SK-N-SH (cell line): ENCODE data around the gene FBXL7. TPM values are rescaled to one million over a fixed set of nuclear protein-coding genes. Genes with fewer than 3 reads are reported as not detected.

ENCODE experiments used
- CTCF ChIA-PET: fragments of 300-600, 350-600 bp; formaldehyde crosslinking; extraction: SDS; loops from one replicate; lab custom pipeline; 2021; lab: Yijun Ruan, JAX
- POLR2A ChIA-PET: fragments of 350-600 bp; sonication (Branson Sonifier 250); formaldehyde crosslinking; extraction: SDS; loops from one replicate; lab custom pipeline; 2020; ENCODE audit warnings: antibody characterized with exemption, inconsistent platforms; lab: Yijun Ruan, JAX
- DNase-seq: peaks from one replicate; pipeline ENCODE4 v3.0.0; 2012
- H2AFZ ChIP-seq: fragments of 200-600 bp; sonication (generic); 2 replicates; pipeline ENCODE4 v1.8.1; 2016; ENCODE audit warnings: antibody characterized with exemption, mild to moderate bottlenecking, low read depth
- H3F3A ChIP-seq: fragments of 200-600 bp; sonication (generic); replicated peaks from 2 replicates; pipeline ENCODE3; 2016; ENCODE audit warnings: antibody characterized with exemption, mild to moderate bottlenecking; ENCODE audit not compliant: insufficient read depth
- H3K27ac ChIP-seq, 2 experiments: fragments of 200-500 bp in 1 of 2; fragments of 200-600 bp in 1 of 2; sonication (Bioruptor generic) in 1 of 2; sonication (generic), shearing (Covaris generic) in 1 of 2; 2 replicates each; pipeline versions ENCODE4 v1.5.1 to v1.6.1; 2014 to 2016; ENCODE audit warnings: low read depth in 2 of 2, inconsistent platforms in 1 of 2, low read length in 1 of 2, mild to moderate bottlenecking in 1 of 2, mixed read lengths in 1 of 2
- H3K27me3 ChIP-seq: fragments of 200-600 bp; sonication (generic), shearing (Covaris generic); 2 replicates; pipeline ENCODE4 v1.6.1; 2016; ENCODE audit warnings: mixed run types; ENCODE audit not compliant: insufficient read depth
- H3K36me3 ChIP-seq, 2 experiments: fragments of 200-500 bp in 1 of 2; fragments of 200-600 bp in 1 of 2; sonication (Bioruptor generic) in 1 of 2; sonication (generic) in 1 of 2; replicated peaks in 1 of 2; 2 replicates each; pipeline versions ENCODE3 to v1.5.1; 2014 to 2016; ENCODE audit warnings: low read length in 1 of 2, mild to moderate bottlenecking in 1 of 2; ENCODE audit not compliant: insufficient read depth in 2 of 2, control insufficient read depth in 1 of 2
- H3K4me1 ChIP-seq, 2 experiments: fragments of 200-500 bp in 1 of 2; fragments of 200-600 bp in 1 of 2; sonication (Bioruptor generic) in 1 of 2; sonication (generic), shearing (Covaris generic) in 1 of 2; 2 replicates each; pipeline versions ENCODE4 v1.5.1 to v1.6.1; 2014 to 2016; ENCODE audit warnings: low read depth in 1 of 2, low read length in 1 of 2, mixed run types in 1 of 2; ENCODE audit not compliant: insufficient read depth in 2 of 2, control insufficient read depth in 1 of 2
- H3K4me2 ChIP-seq: fragments of 200-600 bp; sonication (generic), shearing (Covaris generic); 2 replicates; pipeline ENCODE4 v1.6.1; 2017; ENCODE audit warnings: mixed run types
- H3K4me3 ChIP-seq, 2 experiments: fragments of 200-500 bp in 1 of 2; fragments of 200-600 bp in 1 of 2; sonication (Bioruptor generic) in 1 of 2; sonication (generic), shearing (Covaris generic) in 1 of 2; 2 replicates each; pipeline versions ENCODE4 v1.5.1 to v1.8.1; 2014 to 2016; ENCODE audit warnings: low read depth in 2 of 2, inconsistent platforms in 1 of 2, low read length in 1 of 2, mild to moderate bottlenecking in 1 of 2, mixed read lengths in 1 of 2, moderate library complexity in 1 of 2
- H3K79me2 ChIP-seq: fragments of 200-600 bp; sonication (generic); 2 replicates; pipeline ENCODE4 v1.8.1; 2017; ENCODE audit warnings: mild to moderate bottlenecking; ENCODE audit not compliant: insufficient read depth
- H3K9ac ChIP-seq: fragments of 200-600 bp; sonication (generic); 2 replicates; pipeline ENCODE4 v1.6.1; 2017; ENCODE audit warnings: mixed run types
- H3K9me2 ChIP-seq: fragments of 200-600 bp; sonication (generic); 2 replicates; pipeline ENCODE4 v1.6.1; 2017; ENCODE audit warnings: mixed run types
- H3K9me3 ChIP-seq: fragments of 200-600 bp; sonication (generic); 2 replicates; pipeline ENCODE4 v1.6.1; 2017; ENCODE audit warnings: mixed run types, mild to moderate bottlenecking, moderate library complexity
- H4K20me1 ChIP-seq: fragments of 200-600 bp; sonication (generic); 2 replicates; pipeline ENCODE4 v1.6.1; 2017; ENCODE audit warnings: mild to moderate bottlenecking, mixed run types; ENCODE audit not compliant: insufficient read depth
- CHD2 ChIP-seq: fragments of 150-350 bp; IDR thresholded peaks from 2 replicates; pipeline ENCODE4 v1.6.1; 2018; ENCODE audit warnings: low read length; ENCODE audit not compliant: partially characterized antibody
- FOSL2 ChIP-seq: IDR thresholded peaks from 2 replicates; pipeline ENCODE4 v1.4.0; 2012; ENCODE audit warnings: low read depth, mild to moderate bottlenecking, moderate library complexity, borderline replicate concordance
- FOXJ3 ChIP-seq: sonication (generic); formaldehyde crosslinking; IDR thresholded peaks from 2 replicates; pipeline ENCODE4 v1.5.1; 2020; ENCODE audit warnings: mild to moderate bottlenecking, missing genetic modification reagents
- FOXM1 ChIP-seq: IDR thresholded peaks from 2 replicates; pipeline ENCODE4 v1.4.0; 2012; ENCODE audit warnings: low read depth, mild to moderate bottlenecking
- GABPA ChIP-seq: IDR thresholded peaks from 2 replicates; pipeline ENCODE4 v1.4.0; 2012; ENCODE audit warnings: low read depth, mild to moderate bottlenecking
- MEF2A ChIP-seq: IDR thresholded peaks from 2 replicates; pipeline ENCODE4 v1.4.0; 2012; ENCODE audit warnings: low read depth, borderline replicate concordance
- NFIC ChIP-seq: IDR thresholded peaks from 2 replicates; pipeline ENCODE4 v1.4.0; 2012; ENCODE audit warnings: borderline replicate concordance
- NRF1 ChIP-seq: IDR thresholded peaks from 2 replicates; pipeline ENCODE4 v1.6.1; 2012; ENCODE audit warnings: low read depth, mild to moderate bottlenecking, low read length
- POLR2AphosphoS5 ChIP-seq: IDR thresholded peaks from 2 replicates; pipeline ENCODE4 v1.6.1; 2012; ENCODE audit warnings: low read depth, low read length
- RFX5 ChIP-seq: IDR thresholded peaks from 2 replicates; pipeline ENCODE4 v1.6.1; 2012; ENCODE audit warnings: mild to moderate bottlenecking, improper control_type of control experiment, low read length
- TAF1 ChIP-seq: IDR thresholded peaks from 2 replicates; pipeline ENCODE4 v1.6.1; 2012; ENCODE audit warnings: low read depth, mild to moderate bottlenecking, low read length, moderate library complexity, borderline replicate concordance
- YY1 ChIP-seq: IDR thresholded peaks from 2 replicates; pipeline ENCODE4 v1.4.0; 2012; ENCODE audit warnings: low read depth, mild to moderate bottlenecking
- WGBS: methylation state at CpG from one replicate; pipeline ENCODE4 v1.1.6; 2017; ENCODE audit warnings: low lambda C conversion rate; 5-methylcytosine and 5-hydroxymethylcytosine counted together
- polyA plus RNA-seq, 3 experiments: library from polyadenylated mRNA; depleted of rRNA; stranded (reverse); fragments of >200 nt; gene quantifications; 2 replicates each; pipeline ENCODE4 v1.2.3, GENCODE V29; 2012
- TF ChIP-seq, protein P1 (sequence below): fragments of 150-350 bp; IDR thresholded peaks from 2 replicates; pipeline ENCODE4 v1.6.1; 2017; ENCODE audit warnings: antibody characterized with exemption, low read length, low read depth, borderline replicate concordance

The FBXL7 gene
- polyA plus RNA-seq, 1 of the 3 experiments (the other 2 are of a cell fraction) = 7.0 TPM

DNA sequence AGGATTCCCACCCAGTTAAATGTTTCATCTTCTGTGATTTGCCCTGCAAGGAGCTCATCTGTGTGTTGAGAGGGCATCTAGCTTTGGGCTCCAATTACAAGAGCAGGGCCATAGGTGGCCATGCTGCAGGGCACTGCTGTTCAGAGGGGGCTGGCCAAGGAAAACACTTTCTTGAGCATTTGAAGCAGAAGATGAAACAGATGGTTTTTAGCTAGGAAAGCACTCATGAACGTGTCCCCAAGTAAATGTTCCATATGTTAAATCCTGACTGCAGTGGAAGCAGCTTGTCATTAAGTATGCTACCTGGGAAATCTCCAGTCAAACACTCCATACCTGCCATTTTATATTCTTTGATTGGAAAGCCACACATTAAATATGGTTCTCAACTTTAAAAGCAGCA, 176.6 kb downstream of the FBXL7 start (continued):
- TF ChIP-seq MEF2A = no peak
- no peak for TF ChIP-seq POLR2AphosphoS5
- no peak for TF ChIP-seq NRF1
- no peak for TF ChIP-seq FOXM1
- TF ChIP-seq YY1 = no peak
- no peak for TF ChIP-seq TAF1
- TF ChIP-seq, all 33 proteins: peak for 0

DNA sequence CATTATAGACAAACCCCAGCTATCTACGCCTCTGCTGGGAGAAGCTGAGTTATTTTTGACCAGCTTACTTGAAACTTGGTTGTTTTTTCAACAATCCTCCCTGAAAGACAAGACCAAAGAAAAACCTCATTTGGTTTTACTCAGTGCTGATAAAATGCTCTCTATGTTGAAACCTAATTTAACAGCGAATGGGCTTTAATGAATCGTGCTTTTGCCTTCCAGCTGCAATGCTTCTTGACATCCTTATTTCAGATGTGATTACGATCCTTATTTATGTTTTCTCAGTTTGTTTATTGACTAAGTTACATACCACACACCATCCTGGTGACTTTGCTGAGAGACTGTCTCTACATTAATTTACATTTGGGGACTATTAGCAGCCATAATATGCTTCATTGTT, 179.2 kb downstream of the FBXL7 start:
- Histone ChIP-seq H3K9ac (no peak overlapping the region), H3K9me2 (no peaks in the 10 kb centered on the region), H3K4me2 (no peak overlapping the region), H3K79me2 (peaks cover 5% of the 10 kb centered on the region; the same call in 1 of the 2 replicates), H4K20me1 (no peaks in the 10 kb centered on the region), H3K27ac (no peak overlapping the region; a peak in 1 of 4 replicates), H3F3A (no peaks in the 10 kb centered on the region), H3K4me3 (no peak overlapping the region), H3K36me3 (no peaks in the 10 kb centered on the region), H3K4me1 (peaks cover 0 to 15% of the 10 kb centered on the region in 2 experiments; a peak in 2 of 4 replicates), H3K27me3 (no peaks in the 10 kb centered on the region), H2AFZ (no peak overlapping the region), H3K9me3 (no peaks in the 10 kb centered on the region)
- TF ChIP-seq GABPA (no peak), YY1 (no peak), NFIC (no peak), FOXM1 (no peak), FOSL2 (no peak), RFX5 (no peak)
- no peak for DNase-seq
- ChIA-PET CTCF (no interaction called here), POLR2A (no interaction called here)
- WGBS = 89% methylated on average over 4 of the region's 4 CpGs

DNA sequence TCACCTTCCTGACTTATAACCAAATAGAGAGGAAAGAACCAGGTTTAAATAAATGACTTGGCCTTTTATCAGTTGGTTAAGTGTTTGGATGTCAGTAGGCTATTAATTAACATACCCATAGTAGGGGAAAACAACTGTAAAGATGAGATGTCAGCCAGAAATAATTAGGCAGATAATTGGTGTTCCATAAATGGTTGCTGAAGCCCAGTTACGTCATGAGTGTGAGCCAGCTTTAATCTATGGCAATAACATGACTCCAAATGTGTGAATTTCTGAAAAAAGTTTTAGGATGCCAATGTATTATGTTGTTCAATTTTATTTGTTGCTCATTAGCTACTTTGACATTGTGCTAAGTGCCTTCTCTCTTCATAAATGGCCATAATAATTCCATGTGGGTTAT, 180.5 kb downstream of the FBXL7 start:
- Histone ChIP-seq H4K20me1 (no peaks in the 10 kb centered on the region), H3F3A (no peaks in the 10 kb centered on the region), H3K36me3 (no peaks in the 10 kb centered on the region), H3K79me2 (no peaks in the 10 kb centered on the region; the same call in 1 of the 2 replicates), H3K27ac (no peak overlapping the region), H3K4me1 (peaks cover 0 to 11% of the 10 kb centered on the region in 2 experiments; a peak in 2 of 4 replicates), H3K9ac (no peak overlapping the region), H3K9me3 (no peaks in the 10 kb centered on the region), H3K9me2 (no peaks in the 10 kb centered on the region), H3K27me3 (no peaks in the 10 kb centered on the region), H3K4me3 (no peak overlapping the region), H3K4me2 (no peak overlapping the region), H2AFZ (no peak overlapping the region)
- ChIA-PET POLR2A (no interaction called here), CTCF (interaction anchor here (0.6 kb wide), 2 partner anchors 46 to 297 kb away, joined by 3 to 4 read pairs; no protein-coding TSS in a partner anchor)
- 93% methylated on average over 1 of the region's 1 CpG for WGBS
- no peak for DNase-seq
- TF ChIP-seq TAF1 = no peak
- TF ChIP-seq FOXJ3 = no peak
- TF ChIP-seq, protein P1, sequence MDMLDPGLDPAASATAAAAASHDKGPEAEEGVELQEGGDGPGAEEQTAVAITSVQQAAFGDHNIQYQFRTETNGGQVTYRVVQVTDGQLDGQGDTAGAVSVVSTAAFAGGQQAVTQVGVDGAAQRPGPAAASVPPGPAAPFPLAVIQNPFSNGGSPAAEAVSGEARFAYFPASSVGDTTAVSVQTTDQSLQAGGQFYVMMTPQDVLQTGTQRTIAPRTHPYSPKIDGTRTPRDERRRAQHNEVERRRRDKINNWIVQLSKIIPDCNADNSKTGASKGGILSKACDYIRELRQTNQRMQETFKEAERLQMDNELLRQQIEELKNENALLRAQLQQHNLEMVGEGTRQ = no peak
- no peak for TF ChIP-seq CHD2
